Measurements from ENCODE around the gene GSTO2.

Gene GSTO2

DNA sequence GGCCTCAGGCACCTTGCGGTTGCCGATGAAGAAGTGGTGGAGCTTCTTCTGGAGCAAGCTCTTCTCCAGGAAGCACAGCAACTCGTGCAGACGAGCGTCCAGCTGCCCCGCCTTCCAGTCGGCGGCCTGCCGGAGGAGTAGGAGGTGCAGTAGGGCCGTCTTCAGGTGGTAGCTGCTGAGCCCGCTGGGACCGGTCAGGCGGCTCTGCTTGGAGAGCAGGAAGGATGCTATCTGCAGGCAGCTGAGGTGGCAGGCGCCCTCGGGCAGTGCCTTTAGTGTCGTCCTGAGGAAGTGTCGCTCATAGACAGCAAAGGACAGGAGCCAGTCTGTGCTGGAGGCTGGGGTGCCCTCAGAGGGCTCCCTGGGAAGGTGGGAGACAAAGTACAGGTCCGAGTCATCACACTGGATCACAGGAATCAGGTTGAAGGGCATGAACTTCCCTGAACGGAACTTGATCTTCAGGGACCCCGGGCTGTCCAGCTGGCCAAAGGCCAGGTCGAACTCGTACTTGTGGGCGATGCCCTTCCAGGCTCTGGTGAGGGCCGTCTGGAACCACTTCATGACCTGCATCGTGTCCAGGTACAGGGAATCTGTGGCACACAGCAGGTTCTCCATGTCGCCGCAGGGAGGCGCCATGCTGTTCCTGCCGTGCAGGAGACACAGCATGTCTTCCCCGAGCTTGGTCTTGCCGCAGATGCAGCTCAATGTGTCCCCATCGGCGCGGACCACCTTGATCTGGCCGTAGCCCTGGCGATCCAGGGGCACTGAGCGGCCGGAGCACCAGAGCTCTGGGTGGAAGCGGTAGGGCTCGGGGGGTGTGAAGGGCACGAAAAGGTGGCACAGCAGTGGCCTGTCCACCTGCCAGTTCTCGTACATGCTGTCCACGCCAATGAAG, 45.9 kb downstream of the GSTO2 start:
- TF ChIP-seq CTCF (conservative IDR thresholded peaks at IDR 0.05), result no peak
- no peak overlapping the region for H3K27ac ChIP-seq

DNA sequence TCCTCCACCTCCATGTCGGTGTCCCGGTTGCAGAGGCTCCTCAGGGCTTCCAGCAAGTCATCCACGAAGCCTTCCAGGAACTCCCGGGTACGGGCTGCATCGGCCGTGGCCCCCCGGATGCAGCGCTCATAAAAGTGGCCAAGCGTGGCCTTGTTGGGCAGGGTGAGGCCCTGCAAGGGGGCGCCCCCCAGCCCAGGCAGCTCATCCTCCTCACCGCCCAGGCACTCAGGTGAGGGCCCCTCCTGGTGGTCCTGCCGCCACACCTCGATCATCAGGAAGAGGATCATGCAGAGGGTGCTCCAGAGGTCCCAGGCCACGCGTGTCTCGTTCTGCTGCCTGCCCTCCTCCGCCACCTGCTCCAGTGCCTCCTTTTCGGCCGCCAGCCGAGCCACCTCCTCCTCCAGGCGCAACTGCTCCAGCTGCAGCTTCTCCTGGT, 46.5 kb downstream of the GSTO2 start:
- H3K27ac ChIP-seq, result no peak overlapping the region
- no peak for TF ChIP-seq CTCF (conservative IDR thresholded peaks at IDR 0.05)

GRCh38 chr10:104316321-104317099, 47.5 kb downstream of the GSTO2 start:
- no peak overlapping the region for H3K27ac ChIP-seq
- TF ChIP-seq CTCF (conservative IDR thresholded peaks at IDR 0.05), result no peak

DNA sequence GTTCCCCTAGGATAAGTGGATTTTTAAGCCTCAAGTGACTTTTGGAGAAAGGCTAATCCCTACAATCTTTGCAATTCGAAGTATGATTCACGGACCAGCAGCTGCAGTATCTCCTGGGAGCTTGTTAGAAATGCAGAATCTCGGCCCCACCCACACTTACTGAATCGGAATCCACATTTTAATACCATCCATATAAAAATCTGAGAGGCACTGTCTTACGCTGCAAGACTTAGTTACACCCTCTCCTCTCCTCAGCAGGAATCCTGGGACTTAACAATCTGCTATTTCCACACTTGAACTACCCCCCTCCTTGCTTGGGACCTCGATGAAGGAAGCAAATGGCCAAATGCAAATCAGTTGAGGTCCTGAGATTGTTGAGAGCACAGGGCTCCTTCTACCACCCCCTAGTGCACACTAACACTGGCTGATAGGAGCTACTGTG, 48.3 kb downstream of the GSTO2 start:
- H3K27ac ChIP-seq, result no peak overlapping the region
- TF ChIP-seq CTCF (conservative IDR thresholded peaks at IDR 0.05), result no peak

GRCh38 chr10:104317726-104318299, 48.8 kb downstream of the GSTO2 start:
- TF ChIP-seq CTCF (conservative IDR thresholded peaks at IDR 0.05), result no peak
- H3K27ac ChIP-seq, result no peak overlapping the region

- no peak overlapping the region for H3K27ac ChIP-seq
- TF ChIP-seq CTCF (conservative IDR thresholded peaks at IDR 0.05), result no peak
These were observed 49.3 kb downstream of the GSTO2 start for GRCh38 chr10:104318326-104318725.

Measured in VCaP (cell line).